Stimulated activated CD4-positive, alpha-beta T cell treated with anti-CD3 and anti-CD28 coated beads, Interleukin-1b, Interleukin-23, amount 100 ng/mL, for 48 hours (primary cell): ENCODE data around the gene DCLK1.

Source experiments
- DNase-seq: peaks from one replicate; pipeline ENCODE4 v3.0.0-alpha.2; 2020

Gene DCLK1

DNA sequence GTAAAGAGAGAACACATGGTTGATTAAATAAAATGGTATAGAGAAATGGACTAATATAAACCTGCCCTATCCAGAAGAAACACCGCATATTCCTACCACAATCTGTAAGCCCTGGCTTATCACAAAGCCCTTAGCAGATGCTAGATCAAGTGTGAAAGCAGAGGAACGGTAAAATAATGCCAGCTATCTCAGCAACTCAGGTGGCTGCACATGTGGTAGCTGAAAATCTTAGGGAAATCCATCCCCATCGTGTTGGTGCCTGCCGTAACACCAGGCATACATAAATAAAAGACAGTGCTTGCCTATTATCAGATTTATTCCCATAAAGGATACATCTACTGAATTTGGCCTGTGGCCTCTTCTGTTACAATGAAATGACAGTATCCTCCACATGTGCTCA is 350.6 kb downstream of the DCLK1 start:
- DNase-seq, result no peak

- no peak for DNase-seq
Observed at GRCh38 chr13:35771898-35772297, 359.3 kb downstream of the DCLK1 start.

DNA sequence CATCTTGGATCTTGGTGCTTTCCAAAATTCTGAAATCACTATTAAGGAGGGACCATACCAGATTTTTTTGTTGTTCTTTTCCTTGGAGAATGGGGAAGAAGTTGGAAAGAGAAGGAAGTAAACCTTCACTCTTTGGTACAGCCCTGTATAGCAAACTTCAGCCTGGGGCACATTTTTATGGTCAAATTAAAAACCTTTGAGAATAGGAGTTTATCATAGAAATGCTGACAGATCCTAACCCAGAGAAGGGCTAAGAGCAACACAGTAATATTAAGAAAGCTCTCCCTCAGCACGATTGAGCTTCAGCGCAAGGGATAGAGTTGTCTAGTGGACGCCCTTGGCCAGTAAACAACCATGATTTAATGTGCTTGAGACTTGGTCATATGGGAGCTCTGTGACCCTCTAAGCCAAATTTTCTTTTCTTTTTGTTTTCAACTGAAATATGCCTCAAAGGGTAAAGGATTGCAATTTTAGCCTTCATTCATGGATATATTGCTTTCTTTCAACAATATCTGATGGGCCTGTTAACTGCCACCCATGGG is 360.4 kb downstream of the DCLK1 start:
- no peak for DNase-seq

- no peak for DNase-seq
Observed at GRCh38 chr13:35769812-35770211, 361.4 kb downstream of the DCLK1 start.

GRCh38 chr13:35768551-35768950 is 362.6 kb downstream of the DCLK1 start:
- no peak for DNase-seq

GRCh38 chr13:35768073-35768472 is 363.1 kb downstream of the DCLK1 start:
- DNase-seq, result no peak

- DNase-seq, result no peak
Observed at GRCh38 chr13:35767256-35767976, 363.8 kb downstream of the DCLK1 start.

DNA sequence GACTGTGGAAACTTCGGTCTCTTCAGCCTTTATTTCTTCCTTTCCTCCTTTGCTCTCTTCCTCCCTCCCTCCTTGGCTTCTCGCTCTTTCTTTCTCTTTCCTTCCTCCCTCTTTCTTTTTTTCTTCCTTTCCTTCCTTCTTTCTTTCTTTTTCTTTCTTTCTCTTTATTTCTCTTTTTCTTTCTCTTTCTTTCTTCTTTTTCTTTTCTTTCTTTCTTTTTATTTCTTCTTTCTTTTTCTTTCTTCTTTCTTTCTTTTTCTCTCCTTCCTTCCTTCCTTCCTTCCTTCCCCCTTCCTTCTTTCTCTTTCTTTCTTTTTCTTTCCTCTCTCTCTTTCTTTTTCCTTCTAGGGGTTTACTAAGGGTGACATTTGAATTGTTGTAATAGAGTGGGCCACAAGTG is 364.5 kb downstream of the DCLK1 start:
- DNase-seq, result no peak

- no peak for DNase-seq
Observed at GRCh38 chr13:35765941-35766340, 365.2 kb downstream of the DCLK1 start.

DNA sequence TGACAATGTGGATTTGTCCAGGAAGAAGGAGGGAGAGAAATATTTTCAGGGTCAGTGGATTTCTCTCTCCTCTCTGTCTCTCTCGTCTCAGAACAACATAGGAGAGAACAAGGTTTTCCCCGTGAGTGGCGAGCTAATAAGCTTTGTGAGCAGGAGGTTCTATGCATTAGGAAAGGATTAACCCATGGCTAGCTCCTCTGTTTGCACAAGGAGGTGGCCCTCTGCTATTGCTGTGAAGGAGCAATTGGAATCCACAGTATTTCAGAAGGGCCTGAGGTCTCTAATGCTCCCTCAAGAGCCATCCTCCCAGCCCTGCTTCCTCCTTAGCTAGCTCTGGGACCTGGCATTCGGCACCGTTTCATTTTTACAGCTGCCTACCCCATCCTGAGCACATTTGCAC is 365.8 kb downstream of the DCLK1 start:
- DNase-seq, result no peak

DNA sequence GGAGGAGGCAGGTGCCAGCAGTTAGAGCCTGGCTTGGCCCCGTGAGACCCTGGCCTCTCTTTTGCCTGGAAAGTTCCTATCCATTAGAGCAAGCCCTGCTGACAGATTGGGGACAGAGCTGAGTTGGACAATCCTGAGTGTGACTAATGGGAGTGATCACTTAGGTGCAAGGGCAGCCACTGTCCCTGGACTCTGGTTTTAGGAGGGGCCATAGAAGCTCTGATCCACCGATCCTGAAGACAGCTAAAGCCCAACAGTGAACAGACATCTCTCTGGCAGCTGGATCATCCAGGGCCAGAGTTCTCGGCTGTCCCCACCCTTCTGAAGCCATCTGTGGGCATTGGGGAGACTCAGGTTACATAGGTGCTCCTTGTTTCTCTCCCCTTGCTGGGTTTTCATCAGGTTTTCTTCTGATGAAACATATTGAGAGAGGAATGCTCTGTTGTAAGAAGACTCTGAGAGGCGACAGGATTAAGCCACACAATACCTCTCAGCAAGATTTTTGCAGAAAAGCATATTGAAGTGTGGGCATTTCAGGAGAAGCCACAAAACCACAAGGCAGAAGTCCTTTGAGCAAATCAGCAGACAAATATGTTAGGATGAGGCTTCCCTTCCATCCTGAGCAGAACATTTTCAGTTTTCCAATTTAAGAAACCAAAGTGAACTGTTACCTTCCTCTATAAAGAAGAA is 366.7 kb downstream of the DCLK1 start:
- DNase-seq, result no peak

DNA sequence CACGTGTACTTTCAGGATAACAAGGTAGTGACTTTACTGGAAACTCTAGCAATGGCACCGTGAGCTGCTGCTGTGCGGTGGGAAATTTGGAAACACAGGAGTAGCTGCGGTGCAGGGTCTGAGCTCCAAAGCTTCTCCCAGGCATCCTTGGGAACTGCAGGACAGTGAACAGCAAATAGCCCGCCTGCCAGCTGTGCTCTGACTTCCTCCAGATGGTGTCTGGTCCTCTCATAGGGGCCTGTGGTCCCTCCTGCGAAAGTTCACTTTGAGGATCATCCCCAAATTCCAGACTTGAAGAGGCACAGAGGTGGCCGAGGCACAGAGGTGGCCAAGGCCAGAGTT is 367.4 kb downstream of the DCLK1 start:
- DNase-seq, result no peak

- no peak for DNase-seq
Observed at GRCh38 chr13:35763060-35763781, 368.0 kb downstream of the DCLK1 start.

DNA sequence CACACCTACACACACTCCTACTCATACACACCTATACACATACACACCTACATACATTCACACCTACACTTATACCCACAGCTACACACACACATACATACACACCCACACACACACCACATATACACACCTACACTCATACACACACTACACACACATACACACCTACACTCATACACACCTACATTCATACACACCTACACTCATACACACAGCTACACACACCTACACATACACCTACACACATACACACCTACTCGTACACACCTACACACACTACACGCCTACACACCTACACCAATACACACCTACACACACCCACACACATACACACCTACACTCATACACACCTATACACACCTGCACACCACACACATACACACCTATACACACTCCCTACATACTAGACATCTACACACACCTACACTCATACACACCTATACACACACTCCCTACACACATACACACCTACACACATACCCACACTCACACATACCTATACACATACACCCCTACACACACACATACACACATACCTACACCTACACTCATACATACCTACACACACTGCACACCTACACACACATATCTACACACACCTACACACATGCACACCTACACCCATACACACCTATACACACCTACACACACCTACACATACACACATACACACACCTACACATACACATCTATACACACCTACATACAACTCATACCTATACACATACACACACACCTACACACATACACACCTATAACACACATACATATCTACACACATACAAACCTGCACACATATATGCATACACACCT is 369.5 kb downstream of the DCLK1 start:
- no peak for DNase-seq

GRCh38 chr13:35760735-35761281 is 370.4 kb downstream of the DCLK1 start:
- no peak for DNase-seq

DNA sequence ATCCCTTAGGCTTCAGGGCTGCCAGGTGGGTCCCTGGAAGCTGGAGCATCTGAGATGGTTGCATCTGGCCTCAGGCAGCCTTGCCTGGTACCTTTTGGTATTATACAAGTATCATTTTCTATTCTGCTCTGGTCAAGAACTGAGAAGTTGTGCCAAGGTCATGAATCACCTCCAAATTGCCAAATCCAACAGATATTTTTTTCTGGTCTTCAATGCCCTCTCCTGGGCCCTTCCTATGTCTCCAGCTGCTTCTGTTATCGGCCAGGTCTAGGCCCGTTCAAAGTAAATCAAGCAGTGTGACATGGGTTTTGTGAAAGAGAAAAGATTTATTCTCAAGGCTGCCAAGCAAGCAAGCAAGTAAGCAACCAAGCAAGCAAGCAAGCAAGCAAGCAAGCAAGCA is 383.6 kb downstream of the DCLK1 start:
- DNase-seq, result no peak

- no peak for DNase-seq
Observed at GRCh38 chr13:35744566-35745178, 386.5 kb downstream of the DCLK1 start.

DNA sequence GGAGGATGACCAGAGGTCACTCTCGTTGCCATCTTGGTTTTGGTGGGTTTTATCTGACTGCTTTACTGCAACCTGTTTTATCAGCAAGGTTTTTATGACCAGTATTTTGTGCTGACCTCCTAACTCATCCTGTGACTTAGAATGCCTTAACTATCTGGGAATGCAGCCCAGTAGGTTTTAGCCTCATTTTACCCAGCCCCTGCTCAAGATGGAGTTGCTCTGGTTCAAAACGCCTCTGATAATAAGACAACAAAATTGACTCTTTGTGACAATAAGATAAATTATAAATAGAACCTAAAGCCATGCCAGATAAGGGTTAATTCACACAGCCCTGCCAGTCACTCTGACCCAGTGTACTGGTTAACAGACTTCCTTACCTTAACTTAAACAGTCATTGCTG is 387.0 kb downstream of the DCLK1 start:
- DNase-seq, result no peak

GRCh38 chr13:35743165-35743564 is 388.0 kb downstream of the DCLK1 start:
- DNase-seq, result no peak

DNA sequence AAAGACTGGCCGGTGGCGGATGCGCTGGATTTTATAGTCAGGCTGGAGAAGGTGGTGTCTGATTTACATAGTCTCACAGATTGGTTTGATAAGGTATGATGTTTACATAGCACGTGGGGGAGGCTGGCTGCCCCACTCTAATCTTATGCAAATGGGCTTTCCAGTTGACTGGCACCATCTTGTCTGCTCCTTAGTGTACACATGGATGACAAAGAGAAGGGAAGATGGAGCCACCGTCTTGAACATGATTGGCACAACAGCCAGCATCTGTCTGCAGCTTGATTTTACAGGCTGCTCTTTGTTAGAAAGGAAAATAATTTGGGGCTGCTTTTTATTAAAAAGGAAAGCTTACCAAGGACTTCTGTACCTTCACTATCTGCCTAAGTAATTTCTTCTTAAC is 389.5 kb downstream of the DCLK1 start:
- no peak for DNase-seq

DNA sequence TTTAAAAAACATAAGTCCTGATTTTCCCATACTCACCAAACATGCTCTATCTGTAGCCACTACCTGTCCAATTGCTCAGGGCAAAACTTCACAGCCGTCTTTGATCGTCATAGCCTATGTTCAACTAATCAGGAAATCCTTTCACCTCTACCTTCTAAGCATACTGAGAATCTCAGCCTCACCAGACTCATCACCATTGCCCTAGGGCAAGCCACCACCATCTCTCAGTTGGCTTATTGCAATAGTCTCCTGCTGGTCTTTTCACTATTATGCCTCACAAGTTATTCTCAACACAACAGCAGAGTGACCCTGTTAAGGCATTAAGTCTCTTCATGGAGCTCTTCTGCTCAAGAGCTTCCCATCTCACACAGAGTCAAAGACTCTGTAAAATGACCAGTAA is 394.3 kb downstream of the DCLK1 start:
- no peak for DNase-seq

DNA sequence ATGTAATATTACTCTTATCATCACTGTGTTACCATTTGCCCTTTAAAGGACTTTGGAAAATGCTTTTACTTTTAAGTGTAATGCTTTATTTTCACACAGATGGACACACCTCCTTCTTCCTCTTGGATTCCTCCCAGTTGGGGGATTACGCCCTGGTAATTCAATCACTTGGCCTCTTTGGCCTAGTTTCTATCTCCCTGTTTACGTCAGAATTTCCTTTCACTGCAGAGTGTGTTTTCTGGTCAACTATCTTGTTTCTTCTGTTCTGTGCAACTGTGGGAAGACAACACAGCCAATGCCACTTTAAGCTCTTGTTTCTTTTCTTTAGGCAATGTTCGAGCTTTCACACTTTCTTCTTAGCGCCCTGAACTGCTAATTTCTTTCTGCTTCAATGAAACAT is 397.4 kb downstream of the DCLK1 start:
- no peak for DNase-seq
